ENCODE results near the gene CEBPG.

CEBPG gene

DNA sequence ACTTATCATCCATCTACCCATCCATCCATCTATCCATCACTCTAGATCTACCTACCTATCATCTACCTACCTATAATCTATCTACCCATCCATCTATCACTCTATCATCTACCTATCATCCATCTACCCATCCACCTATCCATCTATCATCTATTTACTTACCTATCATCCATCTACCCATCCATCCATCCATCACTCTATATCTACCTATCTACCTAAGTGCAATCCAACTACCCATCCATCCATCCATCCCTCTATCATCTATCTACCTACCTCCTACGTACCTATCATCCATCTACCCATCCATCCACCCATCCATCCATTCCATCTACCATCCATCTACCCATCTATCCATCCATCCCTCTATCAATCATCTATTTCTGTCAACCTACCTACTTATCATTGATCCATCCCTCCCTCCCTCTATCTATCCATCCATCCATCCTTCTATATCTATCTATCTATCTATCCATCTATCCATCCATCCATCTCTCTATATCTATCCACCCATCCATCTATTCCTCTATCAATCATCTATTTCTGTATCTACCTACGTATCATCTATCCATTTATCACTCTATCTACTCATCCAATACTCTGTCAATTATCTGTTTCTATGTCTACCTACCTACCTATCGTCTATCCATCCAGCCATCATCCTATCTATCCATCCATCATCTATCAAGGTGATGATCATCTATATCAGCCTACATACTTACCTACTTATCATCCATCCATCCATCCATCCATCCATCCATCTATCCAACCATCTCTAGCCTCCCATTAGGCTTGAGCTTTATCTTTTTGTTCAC lies 49.1 kb downstream of the CEBPG start:
- DNase-seq, result no peak

DNA sequence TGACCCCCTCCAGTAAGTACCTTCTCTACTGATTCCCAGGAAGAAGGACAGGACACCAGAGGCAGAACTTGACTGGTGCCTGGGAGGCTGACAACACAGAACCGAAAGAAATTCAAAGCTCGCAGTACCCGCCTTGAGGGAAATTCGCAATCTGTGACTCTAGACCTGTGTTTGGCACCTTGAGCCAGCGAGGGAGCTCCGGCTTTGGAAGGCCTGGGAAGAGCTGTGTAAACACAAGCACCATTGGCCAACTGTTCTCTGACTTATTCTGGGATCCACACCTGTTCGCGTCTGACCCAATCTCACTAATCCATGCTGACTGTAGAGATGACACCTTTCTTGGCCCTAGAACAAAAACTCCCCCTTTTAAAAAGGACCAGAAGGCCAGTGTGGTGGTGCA lies 50.7 kb downstream of the CEBPG start:
- DNase-seq, result no peak

DNA sequence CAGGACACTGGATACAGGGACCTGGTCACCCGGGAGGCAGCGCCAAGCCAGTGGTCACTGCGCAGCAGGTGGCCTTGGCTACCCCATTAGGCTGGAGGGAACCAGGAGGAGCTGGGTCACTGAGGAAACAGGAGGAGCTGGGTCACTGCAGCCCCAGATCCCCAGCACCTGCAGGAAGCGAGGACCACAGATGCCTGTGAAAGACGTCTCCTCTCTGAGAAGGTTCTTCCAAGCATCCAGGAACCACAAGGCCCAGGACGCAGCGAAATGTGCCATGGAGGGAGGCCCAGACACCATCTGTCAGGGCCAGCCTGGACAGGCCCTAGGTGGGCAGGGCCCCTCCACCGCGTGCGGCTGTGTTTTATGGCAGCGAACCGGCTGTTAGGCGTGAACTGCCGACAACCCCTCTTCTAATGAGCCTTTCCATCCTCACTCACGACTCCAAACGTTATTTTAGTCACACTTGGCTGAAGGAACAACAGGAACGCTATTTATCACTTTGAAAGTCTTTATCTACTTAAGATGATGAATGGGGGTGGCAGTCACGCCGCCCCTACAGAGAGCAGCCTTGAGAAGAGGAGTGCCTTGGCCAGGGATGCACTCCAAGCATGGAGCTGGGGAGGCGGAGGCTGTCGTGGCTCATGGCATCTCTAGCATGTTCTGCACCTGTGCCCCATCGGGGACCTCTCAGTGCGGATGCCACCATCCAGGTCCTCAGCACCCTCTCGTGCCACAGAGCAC lies 53.3 kb downstream of the CEBPG start:
- DNase-seq, result no peak

DNA sequence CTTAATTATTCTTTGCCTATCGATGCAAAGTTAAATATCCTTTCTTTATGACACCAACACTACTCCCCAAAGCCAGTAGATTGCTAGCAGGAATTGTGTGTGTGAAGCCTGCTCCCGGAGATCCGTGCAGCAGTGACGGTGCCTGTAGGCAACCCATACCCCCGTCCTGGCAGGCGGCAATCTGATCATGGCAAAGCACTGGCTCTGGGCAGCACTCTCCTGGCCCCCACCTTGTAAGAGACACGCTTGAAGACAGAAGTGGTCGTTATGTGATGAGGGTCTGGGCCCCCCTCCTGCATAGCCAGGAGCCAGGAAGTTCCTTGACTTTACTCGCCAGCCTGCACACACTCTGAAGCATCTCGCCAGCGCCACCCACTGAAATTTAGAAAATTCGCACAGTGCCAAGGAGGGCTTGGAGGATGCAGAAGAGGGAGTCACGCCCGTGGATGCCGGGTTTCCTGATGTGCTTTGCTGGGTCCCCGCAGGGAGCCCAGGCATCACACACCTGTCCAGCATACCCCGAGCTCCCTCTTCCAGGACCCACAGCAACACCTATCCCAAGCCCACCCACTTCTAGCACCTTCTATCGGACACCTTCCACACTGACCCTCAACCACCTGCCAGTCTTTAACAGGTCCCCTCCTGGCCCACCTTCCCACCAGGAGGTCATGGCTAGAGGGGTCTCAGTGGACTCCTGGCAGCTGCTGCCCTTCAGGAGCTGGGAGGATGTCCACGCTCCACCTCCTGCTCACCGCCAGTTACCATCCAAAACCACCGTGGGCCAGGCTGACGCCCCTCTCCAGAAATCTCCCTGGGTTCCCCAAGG lies 54.5 kb downstream of the CEBPG start:
- no peak for DNase-seq

DNA sequence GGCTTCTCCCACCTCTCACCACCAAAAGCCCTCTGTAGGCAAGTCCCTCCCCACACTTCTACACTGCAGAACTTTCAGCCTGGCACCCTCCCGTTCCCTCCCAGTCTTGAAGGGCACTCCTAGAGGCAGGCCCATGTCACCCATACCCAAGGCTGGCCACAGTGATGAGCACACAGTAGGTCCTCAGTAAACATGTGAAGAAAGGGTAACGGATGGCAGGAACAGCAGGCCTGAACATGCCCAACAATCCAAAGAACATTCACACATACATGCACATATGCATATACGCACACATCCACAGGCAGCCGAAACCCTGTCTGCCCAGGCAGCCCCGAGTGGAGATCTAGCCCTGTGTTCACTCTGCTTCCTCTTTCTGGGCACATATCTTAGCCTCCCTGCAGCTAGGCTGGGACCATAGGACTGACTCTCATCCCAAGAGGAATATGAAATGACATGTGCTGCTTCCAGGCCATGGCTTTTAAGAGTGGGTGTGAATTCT lies 55.2 kb downstream of the CEBPG start:
- DNase-seq, result no peak

DNA sequence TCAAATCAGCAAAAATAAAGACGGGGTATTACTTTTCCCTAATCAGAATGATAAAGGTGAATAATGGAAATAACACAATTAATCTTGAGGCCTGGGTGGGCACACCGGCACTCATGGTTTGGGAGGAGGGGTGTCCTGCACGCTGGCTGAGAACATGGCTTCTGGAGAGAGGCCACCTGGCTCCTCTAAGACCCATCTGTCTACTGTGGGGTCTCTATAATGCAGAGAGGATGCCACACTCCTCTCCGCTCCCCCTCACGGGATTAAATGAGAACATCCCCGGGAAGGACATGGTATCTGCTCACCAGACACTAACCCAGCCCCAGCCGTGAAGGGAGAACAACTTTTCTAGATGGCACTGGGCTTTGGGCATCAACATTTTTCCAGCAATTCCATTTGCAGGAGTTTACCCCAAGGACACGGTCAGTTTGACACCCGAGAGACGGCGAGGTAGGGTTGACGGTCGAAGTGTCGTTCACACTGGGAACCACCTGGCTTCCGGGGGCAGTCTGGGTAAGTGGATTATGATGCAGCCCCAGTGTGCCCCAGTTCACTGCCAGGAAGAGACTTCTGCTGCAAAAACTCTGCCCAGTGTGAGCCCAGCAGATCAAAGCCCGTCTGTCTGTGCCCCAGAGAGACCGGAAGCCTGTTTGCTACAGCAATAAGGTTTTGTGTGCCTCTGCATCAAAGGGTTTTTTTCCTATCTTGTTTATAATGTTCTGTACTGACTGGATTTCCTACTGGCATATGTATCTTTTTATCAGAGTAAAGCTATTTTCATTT lies 56.6 kb downstream of the CEBPG start:
- no peak for DNase-seq

DNA sequence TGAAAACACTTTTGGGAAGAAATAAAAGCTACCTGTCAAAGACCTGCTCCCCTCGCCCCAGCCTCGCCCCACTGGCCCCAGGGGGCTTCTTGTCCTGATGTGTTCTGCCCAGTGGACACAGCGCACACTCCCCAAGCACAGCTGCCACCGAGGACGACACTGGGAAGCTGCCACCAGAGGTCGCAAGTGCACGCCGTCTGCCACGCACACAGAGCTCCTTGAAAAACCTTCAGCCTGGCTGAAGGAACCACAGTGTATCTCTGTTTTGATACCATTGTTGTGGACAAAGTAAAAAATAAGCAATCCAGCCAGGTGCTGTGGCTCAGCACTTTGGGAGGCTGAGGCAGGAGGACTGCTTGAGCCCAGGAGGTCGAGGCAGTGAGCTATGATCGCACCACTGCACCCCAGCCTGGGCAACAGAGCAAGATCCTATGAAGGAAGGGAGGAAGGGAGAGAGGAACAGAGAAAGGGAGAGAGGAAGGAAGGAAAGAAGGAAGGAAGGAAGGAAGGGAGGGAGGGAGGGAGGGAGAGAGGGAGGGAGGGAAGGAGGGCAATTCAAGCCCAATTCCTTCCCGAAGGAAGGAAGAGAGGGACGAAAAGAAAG lies 57.3 kb downstream of the CEBPG start:
- DNase-seq, result peak; percentile 9

DNA sequence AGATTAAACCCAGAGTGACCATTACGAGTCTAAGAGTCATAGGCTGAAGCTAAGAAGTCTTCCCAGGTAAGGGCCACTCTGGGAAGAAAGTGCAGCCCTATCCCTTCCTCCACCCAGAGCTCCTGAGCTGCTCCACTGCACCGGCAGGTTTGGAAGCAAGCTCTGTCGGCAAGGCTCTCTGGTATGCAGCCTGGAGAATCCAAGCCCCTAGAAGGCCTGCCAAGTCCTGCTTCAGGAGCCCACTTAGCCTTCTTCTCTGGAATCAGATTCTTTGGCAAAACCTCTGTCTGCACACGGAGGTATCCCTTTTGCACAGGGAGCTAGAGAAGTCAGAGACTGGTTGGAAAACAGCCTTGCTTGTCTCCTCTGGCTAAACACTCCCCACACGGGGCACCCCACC lies 58.5 kb downstream of the CEBPG start:
- no peak for DNase-seq
